Dermis blood vessel endothelial cell (primary cell): ENCODE results near the gene ZSCAN20. TPM values are rescaled to one million over a fixed set of nuclear protein-coding genes. Genes with fewer than 3 reads are reported as not detected.

Experiments
- DNase-seq: peaks from one replicate; pipeline ENCODE4 v3.0.0; 2010
- total RNA-seq: library from RNA; depleted of rRNA; stranded (reverse); fragments of >200 nt; gene quantifications from 2 replicates; pipeline ENCODE4 v1.2.3, GENCODE V29; 2014

ZSCAN20 gene
- total RNA-seq, 1 donor from 2014 or later = 16.2 TPM

DNA sequence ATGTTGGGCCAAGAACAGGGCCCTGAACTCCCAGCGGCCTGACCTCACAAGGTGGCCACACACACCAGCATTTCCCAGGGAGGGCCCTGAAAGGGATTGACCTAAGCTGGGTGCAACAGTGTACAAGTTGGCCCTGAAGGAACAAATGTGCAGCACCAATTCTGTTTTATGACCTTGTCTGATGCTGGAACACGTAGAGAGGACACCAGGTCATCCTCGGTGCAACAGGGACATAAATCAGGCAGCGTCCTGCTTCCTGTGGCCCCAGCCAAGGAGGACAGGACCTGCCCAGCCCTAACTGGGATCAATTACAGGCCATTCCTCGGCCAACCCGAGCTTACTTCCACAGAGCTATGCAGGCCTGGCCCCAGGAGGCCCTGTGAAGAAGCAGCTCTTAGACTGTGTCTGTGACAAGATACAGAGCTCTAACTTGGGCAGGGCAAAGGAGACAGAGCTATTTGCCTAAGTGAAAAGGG lies 28.7 kb upstream of the ZSCAN20 start:
- no peak for DNase-seq

DNA sequence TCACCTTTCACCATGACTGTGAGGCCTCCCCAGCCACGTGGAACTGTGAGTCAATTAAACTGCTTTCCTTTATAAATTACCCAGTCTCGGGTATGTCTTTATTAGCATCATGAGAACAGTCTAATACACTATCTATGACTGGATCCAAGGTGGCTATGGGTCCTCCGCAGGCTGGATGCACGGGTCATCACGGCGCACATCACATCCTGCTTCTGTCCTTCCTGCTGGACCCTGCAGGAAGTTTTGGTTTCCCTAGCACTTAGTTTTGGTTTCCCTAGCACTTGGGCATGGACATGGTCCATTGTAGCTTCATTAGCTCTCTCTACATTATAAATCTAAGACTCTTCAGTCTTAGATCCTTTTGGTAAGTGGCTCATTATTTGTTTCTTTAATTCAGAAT lies 27.3 kb upstream of the ZSCAN20 start:
- DNase-seq = no peak

DNA sequence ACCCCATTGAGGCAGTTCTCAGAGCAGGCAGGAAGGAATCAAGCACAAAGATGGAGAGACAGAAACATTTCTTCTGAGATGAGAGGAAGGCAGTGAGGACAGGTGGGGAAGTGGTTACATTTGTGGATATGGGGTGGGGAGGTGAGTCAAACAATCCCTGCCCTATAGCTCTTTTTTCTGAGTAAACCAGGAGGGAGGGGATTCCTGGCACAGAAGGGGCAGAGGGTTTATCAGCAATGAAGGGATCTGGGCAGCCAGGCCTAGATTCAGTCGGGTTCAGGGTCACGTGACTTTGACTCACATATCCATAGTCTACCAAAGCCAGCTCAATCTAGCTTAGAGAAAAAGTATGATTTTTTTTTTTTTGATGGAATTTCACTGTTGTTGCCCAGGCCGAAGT lies 25.9 kb upstream of the ZSCAN20 start:
- DNase-seq = no peak

DNA sequence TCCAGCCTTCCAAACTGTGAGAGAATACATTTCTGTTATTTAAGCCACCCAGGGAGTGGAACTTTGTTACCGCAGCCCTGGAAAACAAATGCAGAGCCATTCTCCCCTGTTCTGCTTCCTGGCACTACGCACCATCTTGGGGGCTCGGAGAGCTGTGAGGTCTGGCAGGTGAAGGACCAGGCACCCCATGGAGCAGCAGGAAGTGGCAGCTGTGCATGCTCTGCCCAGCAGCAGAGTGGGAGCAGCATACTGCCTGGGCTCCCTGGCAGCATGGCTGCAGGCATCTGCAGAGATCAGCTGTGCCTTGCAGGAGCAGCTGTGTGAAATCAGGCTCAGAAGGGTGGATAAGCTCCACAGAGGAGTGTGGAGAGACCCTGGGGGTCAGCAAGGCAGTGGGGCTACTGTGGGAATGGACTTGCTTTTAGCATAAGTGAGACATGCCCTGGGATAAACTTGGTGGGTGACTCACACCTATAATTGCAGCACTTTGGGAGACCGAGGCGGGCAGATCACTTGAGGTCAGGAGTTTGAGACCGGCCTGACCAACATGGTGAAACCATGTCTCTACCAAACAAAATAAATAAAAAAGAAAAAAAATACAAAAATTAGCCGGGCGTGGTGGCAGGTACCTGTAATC lies 17.7 kb upstream of the ZSCAN20 start:
- DNase-seq = no peak

DNA sequence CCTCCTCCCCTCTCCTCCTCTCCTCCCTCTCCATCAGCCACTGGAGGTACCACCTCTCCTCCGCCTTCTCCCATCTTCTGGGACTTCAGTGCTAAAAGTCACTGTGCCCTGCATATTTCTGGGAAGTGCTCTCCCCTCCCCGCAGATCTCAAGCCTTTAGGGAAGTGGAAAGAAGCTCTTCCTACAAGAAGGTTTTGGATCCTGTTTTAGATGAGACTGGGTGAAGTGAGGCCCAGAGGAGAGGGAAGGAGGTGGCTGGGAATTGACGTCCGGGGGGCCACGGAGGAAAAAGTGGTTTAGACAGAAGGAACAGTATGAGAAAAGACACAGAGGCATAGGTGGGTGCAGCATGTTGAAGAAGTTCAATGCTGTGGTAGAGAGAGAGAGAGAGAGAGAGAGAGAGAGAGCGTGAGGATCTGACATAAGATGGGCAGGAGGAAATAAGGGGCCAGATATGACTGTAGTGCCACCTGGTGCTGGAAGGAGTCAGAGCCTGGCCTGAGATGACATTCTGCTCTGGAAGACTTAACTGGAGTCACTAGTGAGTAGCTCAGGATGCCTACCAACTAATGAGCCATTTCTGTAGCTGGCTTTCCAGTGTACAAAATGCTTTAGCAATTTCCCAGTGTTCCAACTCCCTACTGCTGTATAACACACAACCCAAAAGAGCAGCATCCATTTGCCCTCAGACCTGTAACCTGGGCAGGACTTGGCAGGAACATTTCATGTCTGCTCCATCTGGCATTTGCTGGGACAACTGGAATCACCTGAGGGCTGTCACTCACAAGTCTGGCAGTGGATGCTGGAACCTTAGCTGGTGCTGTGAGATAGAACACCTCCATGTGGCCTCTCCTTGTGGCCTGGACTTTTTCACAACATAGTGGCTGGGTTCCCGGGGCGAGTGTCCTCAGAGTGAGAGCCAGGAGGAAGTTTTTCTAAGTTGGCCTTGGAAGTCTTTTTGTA lies 16.6 kb upstream of the ZSCAN20 start:
- peak; percentile 83 for DNase-seq

DNA sequence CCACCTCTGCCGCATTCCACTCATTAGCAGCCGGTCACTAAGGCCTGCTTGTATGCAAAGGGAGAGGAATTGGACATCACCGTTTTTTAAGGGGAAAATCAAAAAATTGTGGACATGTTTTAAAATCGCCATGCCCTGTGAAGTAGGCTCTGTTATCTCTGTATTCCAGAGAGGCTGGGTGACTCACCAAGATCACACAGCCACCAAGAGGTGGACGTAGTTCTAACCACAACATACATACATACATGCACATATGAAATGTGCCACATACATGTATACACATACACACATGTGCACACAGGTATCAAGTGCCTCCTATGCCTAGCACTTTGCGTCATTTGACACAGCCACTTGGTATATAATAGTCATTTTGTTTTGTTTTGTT lies 16.0 kb upstream of the ZSCAN20 start:
- no peak for DNase-seq

DNA sequence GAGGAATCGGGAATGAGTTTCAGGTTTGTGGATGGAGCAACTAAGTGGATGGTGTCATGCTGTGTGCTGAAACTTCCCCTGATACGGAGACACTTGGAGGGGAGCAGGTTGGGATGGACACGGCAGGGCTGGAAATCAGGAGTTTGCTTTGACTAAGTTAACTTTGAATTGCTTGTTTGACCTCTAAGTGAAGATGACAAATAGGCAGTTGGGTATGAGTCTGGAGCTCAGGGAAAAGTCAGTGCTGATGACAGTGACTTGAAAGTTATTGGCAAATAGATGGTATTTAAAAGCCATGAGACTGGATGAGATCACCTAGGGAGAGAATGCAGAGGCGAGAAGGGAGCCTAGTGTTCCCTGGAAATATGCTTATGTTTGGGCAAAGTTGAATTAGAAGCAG lies 12.8 kb upstream of the ZSCAN20 start:
- no peak for DNase-seq

DNA sequence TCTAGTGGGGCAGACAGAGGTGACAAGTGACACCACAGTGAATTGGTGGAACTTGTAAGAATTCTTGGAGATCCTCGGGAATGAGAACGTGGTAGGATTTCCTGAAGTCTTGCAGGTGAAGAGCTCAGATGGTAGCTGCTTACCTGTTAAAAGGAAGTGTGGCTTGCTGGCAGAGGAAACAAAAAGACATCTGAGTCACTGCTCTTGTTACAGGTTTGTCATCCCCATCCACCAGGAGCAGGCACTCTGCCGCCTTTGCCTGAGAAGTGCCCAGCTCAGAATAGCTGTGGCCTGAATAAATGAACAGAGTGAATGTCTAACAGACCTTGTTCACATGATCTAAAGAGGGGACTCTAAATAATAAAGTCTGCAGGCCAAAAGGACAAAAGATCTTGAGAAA lies 12.3 kb upstream of the ZSCAN20 start:
- DNase-seq = no peak

DNA sequence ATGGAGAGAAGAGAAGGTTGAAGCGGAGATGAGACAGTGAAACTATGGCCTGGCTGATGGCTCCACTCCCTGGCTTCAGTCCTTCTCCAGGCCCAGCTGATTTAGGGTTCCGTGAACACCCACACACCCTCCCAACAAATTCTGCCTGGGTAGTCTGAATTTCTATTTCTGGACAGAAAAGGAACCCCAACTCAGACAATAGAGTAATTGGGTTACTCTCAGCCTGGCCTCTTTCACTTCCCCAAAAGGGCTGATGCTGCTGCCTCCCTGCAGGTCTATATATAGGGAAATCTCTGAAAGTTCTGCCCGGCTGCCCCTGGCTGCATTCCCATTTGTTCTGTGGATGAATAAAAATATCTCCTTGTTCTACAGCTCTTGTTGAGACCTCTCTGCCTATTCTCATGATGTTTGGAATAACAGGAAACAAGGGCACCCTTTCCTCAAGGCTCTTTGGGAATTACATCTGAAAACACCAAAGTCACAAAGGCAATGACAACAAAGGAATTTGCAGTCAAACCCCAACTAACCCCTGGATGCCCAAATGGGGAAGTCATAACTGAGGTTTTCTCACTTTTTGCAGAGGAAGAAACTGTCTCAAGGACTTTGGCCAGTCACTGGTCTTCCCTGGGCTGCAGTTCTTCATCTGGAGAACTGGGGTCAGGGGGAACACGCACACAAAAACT lies 11.4 kb upstream of the ZSCAN20 start:
- peak; percentile 13 for DNase-seq

DNA sequence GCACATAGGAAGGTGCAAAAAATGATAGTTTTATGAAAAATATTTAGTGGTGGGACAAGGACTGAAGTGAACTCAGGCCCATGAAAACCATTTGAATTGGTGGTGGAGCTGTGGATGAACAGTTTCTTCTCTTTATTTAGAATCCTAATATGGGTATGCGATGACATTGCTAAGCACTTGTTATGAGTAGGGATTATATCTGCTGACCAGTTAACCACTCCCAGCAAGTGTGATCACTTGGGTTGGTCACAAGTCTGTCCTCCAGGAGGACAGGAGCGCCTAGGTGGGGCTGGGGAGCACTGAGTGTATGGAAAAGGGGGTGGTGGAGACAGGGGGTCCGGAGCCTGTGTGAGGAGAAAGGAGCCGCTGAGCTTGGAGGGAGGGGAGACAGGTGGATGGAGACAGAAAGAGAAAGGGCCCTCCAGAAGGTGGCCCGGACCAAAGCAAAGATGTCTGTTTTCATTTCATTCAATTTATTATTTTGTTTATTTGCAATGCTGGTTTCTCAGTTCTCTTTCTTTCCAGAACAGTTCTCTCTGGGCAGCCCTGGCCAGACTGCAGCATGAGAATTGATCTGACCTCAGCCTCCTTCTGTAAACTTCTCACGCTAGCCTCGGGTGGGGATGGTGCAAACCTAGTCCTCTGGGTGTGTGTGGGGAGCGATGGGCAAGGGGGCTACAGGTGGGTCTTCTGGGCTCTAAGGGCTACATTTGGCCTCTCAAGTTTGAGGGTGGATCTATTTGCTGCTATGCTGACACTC lies 9.9 kb upstream of the ZSCAN20 start:
- DNase-seq = no peak

DNA sequence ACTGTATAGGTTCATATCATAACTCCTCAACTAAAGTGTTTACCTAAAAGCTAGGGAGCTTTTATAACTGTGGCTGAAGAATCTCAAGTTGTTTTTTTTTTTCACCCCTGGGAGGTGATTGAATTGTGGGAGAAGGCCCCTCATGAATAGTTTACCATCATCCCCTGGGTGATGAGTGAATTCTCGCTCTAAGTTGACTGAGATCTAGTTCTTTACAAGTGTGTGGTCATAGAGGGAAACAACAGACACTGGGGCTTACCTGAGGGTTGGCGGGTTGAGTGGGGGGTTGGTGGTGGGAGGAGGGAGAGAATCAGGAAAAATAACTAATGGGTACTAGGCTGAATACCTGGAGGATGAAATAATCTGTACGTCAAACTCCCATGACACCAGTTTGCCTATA lies 7.9 kb upstream of the ZSCAN20 start:
- no peak for DNase-seq

DNA sequence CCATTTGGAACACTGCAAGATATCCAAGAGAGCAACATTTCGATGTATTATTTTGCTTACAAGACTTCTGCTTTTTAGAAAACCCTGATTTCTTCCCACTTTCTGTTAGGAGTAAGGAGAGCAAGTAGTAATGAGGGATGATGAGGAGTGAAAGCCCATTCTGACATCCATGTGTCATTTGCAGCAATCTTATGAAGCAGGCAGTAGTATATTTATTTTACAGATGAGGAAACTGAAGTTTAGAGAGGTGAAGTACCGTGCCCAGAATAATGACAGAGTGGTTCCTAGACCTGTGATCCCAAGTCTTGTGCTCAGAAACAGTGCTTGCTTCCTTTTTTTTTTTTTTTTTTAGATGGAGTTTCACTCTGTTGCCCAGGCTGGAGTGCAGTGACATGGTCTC lies 7.1 kb upstream of the ZSCAN20 start:
- no peak for DNase-seq

DNA sequence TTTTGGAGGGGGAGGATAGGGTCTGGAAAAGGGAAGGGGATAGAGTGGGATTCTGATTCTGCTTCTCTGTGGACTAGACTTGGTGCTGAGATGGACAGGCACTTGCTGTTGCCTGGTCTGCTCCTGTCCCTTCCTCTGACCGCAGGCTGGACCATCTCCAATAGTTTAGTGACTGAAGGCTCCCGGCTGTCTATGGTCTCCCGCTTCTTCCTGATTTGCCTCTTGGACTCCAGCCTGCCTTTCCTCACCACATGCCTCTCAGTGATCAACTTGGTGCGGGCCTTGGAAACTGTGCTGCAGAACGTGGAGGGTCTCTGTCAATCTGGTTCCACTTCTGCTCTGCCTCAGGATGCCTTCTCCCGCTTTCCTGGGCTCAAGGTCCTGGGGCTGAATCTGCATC lies 6.3 kb upstream of the ZSCAN20 start:
- no peak for DNase-seq

DNA sequence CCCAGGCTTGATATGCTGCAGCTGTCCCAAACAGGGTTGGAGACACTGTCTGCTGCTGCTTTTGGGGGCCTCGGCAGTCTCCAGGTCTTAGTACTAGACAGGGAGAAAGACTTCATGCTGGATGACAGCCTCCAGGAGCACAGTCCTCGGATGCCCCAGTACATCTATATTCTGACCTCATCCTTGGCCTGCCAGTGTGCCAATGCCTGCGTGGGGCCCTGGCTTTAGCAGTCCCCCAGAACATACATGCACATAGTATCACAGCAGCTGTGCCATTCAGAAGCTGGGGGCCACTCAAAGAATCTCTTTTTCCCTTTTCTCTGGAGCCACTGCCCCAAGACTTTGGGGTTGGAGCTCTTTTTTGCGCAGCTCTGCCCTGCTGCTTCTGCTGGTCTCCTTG lies 4.4 kb upstream of the ZSCAN20 start:
- DNase-seq = no peak

DNA sequence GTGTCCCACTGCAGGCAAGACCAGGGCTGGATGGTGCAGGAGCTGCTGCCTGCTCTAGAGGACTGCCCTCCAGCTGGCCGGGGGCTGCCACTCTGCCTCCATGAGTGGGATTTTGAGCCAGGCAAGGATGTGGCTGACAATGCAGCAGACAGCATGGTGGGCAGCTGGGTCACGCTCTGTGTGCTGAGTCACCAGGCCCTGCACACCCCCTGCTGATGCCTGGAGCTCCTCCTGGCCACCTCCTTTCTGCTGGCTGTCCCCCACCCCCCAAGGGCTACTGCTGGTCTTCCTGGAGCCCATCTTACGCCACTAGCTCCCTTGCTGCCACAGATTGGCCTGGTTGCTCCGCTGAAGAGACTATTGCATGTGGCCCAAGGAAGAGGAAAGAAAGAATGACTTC lies 3.9 kb upstream of the ZSCAN20 start:
- DNase-seq = no peak

DNA sequence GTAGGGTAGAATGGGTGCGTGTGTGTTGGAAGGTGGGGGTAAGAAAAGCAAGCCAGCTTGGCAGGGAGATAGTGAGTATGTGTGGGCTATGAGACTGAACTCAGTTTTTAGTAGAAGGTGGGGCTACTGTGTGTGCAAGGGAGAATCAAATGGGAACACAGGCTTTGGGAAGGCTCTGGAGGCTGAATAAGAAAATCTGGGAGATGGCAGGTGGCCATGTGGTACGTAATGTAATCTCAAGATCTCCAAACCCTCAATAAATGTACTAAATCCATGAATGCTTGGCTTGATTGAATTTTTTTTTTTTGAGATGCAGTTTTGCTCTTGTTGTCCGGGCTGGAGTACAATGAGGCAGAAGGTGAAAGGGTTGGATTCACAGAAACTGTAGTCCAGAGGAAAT lies 3.5 kb upstream of the ZSCAN20 start:
- no peak for DNase-seq

DNA sequence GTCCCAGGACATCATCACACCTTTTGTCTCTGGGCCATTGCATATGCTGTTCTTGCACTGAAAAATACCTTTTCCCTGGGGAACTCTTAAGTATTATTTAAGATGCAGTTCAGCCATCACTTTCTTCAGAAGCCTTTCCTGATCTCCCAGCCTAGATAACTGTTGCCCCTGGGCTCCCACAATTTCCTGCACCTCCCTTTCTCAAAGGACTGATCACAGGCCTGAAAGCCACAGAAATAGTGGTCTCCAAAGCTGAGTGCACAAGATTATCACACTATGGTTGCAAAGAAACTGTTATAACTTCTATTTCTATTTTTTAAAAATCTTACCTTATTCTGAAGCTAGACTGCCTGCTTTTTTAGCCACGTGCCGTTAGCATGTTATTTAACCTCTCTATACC lies 2.8 kb upstream of the ZSCAN20 start:
- no peak for DNase-seq

DNA sequence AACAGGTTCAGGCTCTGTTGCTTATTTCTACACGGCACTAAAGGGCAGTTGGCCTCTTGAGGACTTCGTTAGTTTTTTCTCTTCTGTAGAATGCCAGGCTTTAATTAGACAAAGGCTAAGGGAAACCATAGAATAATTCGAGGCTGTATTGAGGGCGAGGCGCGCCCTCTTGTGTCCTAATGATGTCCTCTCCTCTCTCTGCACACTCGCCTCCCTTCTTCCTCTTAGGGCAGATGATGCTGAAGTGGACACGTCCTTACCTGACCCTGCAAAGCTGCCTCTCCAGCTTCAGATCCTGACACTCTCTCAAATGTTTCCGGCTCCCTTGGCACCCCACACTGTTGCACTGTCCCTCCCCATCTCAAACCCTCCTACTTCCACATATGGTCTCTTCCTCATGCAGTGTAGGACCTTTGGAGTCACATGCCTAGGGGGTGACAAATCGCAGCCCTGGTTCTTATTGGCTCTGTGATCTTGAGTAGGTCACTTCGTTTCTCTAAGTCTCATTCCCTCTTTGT lies 1.9 kb upstream of the ZSCAN20 start:
- peak; percentile 87 for DNase-seq

DNA sequence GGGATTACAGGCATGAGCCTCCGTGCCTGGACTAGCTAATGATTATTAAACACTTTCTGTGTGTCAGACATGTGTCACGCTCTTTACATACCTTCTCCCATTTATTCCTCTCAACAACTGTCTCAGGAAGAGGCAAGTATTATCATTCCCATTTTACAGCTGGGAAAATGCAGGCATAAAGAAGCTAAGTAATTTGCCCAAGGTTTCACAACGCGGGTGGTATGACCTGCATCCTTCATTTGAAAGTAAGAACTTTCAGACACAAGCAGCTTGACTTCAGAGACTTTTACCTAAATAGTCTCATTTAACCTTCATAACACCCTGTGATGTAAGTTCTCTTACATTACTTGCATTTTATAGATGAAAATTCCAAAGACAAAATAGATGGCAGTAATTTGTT lies 1.0 kb upstream of the ZSCAN20 start:
- no peak for DNase-seq

DNA sequence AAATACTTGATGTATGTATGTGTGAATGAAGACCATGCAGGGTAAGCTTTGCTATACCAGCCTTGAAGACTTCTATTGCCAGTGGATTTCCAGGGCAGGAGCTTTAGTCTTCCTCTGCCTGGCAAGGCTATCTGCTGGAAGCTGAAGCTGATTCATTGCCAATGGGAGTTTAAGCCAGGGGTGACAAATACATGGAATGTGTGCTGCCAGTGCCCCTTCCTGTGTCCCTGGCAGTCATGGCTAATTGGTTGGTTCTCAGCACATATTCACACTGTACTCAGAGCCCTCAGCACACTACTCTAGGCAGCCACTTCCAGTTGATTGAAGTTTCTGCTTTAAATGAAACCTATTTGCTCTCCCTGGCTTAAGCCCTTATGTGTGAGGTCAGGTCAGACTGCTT lies 1.5 kb downstream of the ZSCAN20 start:
- no peak for DNase-seq

DNA sequence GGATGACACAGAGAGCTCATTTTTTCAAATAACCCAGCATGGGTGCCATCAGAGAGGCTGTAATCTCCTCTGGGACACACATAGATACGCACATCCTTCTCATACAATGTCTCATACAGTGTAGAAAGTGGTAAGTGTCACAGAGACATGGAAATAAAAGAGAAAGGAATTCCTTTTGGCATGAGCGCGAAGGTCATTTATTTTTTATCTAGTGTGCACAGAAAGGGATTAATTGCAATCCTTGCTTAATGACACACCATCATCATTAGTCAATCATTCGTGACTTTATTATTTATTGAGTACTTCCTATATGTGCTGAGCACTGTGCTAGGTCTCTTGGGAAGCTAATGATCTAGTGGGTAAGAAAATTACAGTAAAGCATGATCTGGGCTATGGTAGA lies 5.0 kb downstream of the ZSCAN20 start:
- no peak for DNase-seq

DNA sequence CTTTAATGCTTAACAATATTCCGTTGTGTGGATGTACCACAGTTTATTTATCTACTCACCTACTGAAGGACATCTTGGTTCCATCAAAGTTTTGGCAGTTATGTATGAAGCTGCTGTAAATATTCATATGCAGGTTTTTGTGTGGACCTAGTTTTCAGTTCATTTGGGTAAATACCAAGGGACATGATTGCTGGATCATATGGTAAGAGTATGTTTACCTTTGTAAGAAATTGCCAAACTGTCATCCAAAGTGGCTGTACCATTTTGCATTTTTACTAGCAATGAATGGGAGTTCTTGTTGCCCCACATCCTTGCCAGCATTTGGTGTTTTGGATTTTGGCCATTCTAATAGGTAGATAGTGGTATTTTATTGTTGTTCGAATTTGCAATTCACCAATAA lies 10.0 kb downstream of the ZSCAN20 start:
- no peak for DNase-seq

DNA sequence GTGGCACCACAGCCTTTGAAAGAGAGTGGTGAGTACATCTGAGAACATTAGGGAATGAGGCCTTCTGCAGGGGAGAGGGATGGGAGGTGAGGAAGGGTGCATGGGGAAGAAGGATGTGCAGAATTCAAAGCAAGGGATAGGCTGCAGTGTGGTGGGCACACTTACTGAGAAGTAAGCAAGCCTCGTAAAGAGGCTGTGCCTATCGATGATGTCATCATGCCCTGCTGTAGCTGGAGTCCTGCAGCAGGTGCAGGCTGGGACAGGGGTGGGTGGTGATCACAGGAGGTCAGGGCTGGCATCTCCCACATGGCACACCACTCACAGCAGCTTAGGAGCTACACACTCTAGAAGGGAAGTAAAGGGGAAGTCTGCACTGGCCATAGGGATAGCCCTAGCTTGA lies 16.2 kb downstream of the ZSCAN20 start:
- no peak for DNase-seq
